HT1080 (cell line): ENCODE measurements around the gene SLC22A14. TPM values are rescaled to one million over a fixed set of nuclear protein-coding genes. Genes with fewer than 3 reads are reported as not detected.
"Not testable (repeated sequence)": the region's sequence is repeated elsewhere in the genome, so short reads cannot be mapped to it uniquely, and the experiment has no call there.

Experiments used
- DNase-seq: peaks from one replicate; pipeline ENCODE4 v3.0.0-alpha.2; 2015; ENCODE audit warnings: low read depth
- polyA plus RNA-seq, 2 experiments: library from polyadenylated mRNA; depleted of rRNA; stranded (reverse); fragments of >200 nt; gene quantifications; 2 replicates each; pipeline ENCODE4 v1.2.3, GENCODE V29; 2015
- total RNA-seq: library from RNA; depleted of rRNA; stranded (reverse); fragments of >200 nt; shearing (Covaris generic); gene quantifications from 2 replicates; pipeline ENCODE4 v1.2.3, GENCODE V29; 2014; rRNA removed

Gene SLC22A14
- total RNA-seq, result not detected in 2 replicates
- polyA plus RNA-seq (2015; cell fraction: cytosol; rRNA removed), result not detected in 2 replicates
- 0.14 and 0.17 TPM in 2 replicates for polyA plus RNA-seq (2015; cell fraction: nucleus; rRNA removed)

DNA sequence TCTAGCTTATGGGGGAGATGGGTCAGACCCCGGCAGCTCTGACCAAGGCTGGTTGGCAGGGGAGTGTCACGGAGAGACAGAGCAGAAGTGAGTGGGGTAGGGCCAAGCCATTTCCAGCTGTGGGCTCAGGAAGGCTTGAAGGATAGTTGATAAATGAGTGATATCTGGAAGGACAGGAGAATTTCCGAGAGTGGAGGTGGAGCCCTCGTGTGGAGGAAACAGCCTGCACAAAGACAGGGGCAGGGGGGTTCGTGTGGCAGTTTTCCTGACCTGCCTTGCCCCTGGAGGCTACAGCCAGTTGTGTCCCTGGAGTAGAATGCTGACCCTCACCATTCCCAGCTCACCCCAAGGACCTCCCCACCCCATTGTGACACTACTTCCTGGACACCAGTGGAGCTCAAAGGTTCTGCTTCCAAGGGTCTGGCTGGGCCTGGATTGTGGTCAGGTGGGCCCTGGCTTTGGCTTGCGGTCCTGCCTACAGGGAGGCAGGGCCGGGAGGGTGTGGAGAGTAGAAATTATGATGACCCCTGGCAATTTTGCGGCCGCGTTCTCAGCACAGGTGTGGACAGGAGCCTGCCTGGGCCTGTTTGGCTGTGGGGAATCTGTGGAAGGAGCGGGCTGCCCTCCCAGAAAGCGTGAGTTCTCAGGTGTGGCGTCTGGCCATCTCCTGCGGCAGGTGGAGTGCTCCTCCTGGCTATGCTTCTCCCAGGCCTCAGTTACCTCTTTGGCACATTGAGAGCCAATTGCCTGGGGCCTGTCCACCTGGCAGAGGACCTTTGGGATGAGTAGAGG is at the start of gene SLC22A14:
Gene SLC22A14, plus strand, starts transcription at position 400 of the 792 bp plus-strand sequence. CDS start 23,733 bp downstream, outside the sequence.
- DNase-seq, result no peak

GRCh38 chr3:38232701-38233100 is 49.4 kb upstream of the SLC22A14 start:
- DNase-seq, result no peak

DNA sequence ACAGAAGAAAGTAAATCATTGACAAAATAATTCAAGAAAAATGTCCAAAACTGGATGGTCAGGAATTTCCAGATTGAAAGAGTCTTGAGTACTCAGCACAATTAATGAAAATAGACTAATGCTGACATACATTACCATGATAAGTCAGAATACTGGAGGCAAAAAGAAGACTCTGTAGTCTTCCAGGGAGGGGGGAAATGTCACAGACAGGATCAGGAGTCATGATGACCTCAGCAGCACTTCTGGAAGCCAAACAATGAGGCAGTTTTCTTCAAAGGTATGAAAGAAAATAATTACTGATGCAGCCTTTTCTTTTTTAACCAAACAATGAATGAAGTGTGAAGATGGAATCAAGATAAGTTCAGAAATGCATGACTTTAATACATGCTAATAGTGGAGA is 46.6 kb upstream of the SLC22A14 start:
- peak; percentile 33 for DNase-seq

DNA sequence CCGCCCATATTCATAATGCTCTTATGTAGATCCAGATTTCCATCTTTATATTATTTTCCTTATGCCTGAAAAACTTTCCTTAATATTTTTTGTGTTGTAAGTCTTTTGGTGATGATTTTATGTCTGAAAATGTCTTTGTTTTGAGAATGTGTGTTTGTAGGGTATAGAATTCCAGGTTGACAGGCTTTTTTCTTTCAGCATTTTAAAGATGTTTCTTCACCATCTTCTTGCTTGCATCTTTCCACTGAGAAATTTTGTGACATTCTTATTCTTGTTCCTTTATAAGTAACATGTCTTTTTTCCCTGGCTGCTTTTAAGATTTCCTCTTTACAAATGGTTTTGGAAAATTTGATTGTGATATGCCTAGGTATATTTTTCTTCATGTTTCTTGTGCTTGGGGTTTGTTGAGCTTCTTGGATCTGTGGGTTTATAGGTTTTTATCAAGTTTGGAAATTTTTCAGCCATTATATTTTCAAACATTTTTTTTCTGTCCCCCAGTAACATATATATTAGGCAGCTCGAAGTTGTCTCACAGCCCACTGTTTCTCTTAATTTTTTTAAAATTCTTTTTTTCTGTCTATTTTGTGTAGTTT is 43.6 kb upstream of the SLC22A14 start:
- no peak for DNase-seq

DNA sequence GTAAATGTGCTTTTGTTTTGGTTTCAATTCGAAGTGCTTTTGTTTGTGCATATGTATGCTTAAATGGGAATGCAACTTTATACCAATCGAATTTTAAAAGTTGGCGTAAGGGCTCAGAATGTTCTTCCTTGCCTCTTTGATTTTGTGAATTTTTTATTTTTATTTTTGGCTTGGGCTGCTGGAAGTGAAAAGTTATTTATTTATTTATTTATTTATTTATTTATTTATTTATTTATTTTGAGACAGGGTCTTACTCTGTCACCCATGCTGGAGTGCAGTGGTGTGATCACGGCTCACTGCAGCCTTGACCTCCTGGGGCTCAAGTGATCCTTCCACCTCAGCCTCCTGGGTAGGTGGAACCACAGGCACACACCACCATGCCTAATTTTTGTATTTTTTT is 39.3 kb upstream of the SLC22A14 start:
- DNase-seq, result not testable (repeated sequence)

- DNase-seq, result no peak
These were observed 36.2 kb upstream of the SLC22A14 start for GRCh38 chr3:38245930-38246329.

DNA sequence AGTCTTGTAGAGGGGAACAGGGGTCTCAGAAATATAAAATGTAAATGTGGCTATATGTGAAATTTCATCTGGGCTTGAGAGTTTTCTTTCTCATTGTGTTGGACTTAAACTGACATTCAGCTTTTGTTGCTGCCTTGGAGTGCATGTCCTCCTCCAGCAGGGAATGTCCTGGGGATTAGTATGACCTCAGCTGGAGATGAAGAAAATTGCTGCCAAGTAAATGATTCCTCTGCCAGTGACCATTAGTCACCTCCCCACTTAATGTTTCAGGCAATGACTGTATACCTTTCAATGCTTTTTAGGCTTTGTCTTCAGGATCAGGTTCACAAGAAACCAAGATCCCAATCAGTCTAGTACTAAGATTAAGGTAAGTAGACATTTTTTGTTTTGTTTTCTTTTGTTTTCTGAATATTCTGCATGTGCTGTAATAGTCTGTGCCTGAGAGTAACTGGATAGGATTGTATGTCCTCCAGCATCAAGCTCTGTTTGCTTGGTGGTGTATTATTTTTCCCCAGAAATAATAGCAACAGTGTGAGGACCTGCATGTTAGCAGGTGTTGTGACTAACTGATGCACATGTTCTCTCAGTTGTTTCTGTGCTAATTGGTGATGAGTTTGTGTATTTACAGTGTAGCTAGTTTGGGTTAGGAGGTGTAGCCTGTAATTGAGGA is 34.6 kb upstream of the SLC22A14 start:
- DNase-seq, result peak; percentile 91

DNA sequence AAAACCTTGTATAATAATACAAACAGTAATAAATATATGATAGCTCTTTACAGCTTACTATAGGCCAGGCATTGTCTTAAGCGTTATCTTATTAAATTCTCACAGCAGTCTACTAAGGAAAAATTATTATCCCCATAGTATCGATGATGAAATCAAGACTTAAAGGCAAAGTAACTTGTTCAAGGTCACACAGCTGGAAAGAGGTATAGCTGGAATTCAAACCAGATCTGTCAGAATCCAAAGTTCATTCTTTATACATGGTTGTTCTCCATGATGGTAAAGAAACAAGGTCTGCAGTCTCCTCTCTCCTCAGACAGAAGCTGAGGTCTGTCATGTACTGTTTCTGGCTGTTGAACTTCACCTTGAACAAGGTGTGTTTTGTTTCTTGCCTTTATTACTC is 31.9 kb upstream of the SLC22A14 start:
- no peak for DNase-seq

DNA sequence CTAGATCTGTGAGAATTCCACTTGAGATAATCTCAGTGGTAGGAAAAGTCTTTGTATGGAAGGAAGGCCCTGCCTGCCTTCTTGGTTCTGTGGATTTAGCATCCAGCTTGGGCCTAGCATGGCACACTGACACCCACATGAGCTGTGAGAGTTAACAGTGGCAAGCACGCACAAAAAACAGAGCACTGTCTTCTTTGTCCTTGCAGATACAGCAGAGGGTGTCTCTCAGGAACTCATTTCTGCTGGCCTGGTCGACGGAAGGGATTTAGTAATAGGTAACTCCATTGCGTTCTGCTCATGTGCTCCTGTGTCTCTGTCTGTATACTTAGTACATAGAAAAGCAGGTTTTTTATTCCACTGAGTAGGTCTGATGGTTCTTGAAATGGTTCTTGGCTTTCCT is 30.9 kb upstream of the SLC22A14 start:
- DNase-seq, result no peak

- no peak for DNase-seq
These were observed 28.4 kb upstream of the SLC22A14 start for GRCh38 chr3:38253704-38254103.

DNA sequence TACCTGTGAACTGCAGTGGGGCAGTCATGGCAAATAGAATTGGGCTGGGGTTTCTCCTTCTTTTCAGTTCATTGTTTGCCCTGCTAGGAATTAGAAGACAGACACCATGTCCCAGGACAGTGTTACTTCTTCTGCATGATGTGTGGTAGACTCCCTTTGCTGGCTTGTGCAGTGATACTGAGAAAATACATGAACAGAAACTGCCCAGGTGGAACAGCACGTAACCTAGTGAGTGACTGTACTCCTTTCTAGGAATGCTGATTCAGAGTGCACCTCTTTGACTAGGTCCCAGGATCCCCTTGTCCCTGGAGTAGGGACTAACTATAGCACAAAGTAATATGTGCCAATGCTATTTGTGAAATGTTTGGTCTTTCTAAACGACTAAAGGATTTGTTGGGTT is 27.2 kb upstream of the SLC22A14 start:
- DNase-seq, result no peak

DNA sequence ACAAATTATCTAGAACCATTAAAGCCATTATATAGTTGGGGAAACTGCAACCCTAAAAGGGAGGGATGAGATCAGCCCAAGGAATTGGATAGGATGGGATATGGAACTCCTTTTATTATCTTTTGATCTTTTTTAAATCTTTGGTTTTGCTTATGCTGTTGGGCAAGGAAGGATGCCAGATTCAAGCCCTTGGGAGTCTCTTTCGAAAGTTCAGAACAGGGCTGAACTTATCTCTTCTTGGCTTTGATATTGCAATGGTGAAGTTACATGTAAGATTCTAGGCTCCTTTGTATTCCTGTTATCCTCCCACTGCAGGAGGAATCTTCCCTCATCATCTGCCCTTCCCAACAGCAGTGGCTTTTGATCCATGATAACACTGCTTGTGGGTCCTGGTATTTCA is 26.5 kb upstream of the SLC22A14 start:
- no peak for DNase-seq

- DNase-seq, result no peak
These were observed 24.5 kb upstream of the SLC22A14 start for GRCh38 chr3:38257583-38257982.

- DNase-seq, result no peak
These were observed 21.6 kb upstream of the SLC22A14 start for GRCh38 chr3:38260474-38260873.

DNA sequence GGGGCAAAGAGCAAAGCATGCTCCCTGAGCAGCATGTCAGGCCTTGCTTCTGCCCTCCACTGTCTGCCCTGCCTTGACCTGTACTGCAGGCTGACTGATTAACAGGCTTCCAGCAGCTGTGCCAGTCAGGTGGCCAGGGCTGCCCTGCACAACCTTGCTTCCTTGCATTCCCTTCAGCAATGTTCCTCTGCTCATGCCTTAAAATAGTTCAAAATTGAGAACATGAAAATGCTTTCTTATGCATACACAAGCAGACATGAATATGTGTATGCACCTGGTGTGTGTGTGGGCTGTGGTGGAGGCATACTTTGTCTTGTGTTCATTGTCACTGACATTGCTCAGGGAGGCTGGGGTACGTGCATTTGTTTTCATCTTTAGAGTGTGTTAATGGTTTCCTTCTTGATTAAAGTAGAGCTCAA is 17.7 kb upstream of the SLC22A14 start:
- DNase-seq, result no peak

- DNase-seq, result no peak
These were observed 17.3 kb upstream of the SLC22A14 start for GRCh38 chr3:38264779-38265178.

DNA sequence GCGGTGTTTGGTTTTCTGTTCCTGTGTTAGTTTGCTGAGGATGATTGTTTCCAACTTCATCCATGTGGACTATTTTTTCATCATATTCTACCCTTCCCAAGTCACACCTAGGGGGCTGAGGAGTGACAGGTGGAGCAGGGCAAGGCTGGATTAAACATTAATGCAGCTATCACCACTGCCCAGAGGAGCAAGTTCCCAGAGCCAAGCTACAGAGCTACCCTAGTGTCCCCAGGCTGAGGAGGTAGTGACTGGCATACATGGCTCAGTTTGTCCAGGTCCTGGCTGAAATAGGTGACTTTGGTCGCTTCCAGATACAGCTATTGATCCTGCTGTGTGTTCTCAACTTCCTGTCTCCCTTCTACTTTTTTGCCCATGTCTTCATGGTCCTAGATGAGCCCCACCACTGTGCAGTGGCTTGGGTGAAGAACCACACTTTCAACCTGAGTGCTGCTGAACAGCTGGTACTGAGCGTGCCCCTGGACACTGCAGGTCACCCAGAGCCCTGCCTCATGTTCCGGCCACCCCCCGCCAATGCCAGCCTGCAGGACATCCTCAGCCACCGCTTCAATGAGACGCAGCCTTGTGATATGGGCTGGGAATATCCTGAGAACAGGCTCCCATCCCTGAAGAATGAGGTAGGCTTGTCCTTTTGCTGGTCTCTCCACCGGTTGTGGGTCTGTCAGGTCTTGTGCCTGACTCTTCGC is 16.3 kb upstream of the SLC22A14 start, which contains the start of gene SLC22A13:
Gene SLC22A13, plus strand, starts transcription at position 209 of the 704 bp plus-strand sequence. Its CDS starts 49 bp downstream, at position 258.
- no peak for DNase-seq

GRCh38 chr3:38266810-38267209 is 15.3 kb upstream of the SLC22A14 start:
- DNase-seq, result no peak

GRCh38 chr3:38267662-38268061 is 14.4 kb upstream of the SLC22A14 start:
- DNase-seq, result no peak

- DNase-seq, result no peak
These were observed 14.0 kb upstream of the SLC22A14 start for GRCh38 chr3:38268087-38268486.

GRCh38 chr3:38268522-38268921 is 13.6 kb upstream of the SLC22A14 start:
- DNase-seq, result no peak
